DMS 273 (cell line): Measurements from ENCODE around the gene MAML2.

Source experiments
- DNase-seq: peaks from one replicate; lab custom pipeline; 2025; ENCODE audit not compliant: unreplicated experiment; lab: John Stamatoyannopoulos, UW

Gene MAML2

GRCh38 chr11:96318850-96319249, 24.1 kb downstream of the MAML2 start:
- no peak for DNase-seq

- DNase-seq, result no peak
Observed at GRCh38 chr11:96318399-96318798, 24.6 kb downstream of the MAML2 start.

- no peak for DNase-seq
Observed at GRCh38 chr11:96317985-96318384, 25.0 kb downstream of the MAML2 start.

GRCh38 chr11:96317571-96317970, 25.4 kb downstream of the MAML2 start:
- peak; percentile 18 for DNase-seq

GRCh38 chr11:96316869-96317268, 26.1 kb downstream of the MAML2 start:
- DNase-seq, result no peak

GRCh38 chr11:96315476-96315875, 27.5 kb downstream of the MAML2 start:
- no peak for DNase-seq

- no peak for DNase-seq
Observed at GRCh38 chr11:96314326-96315020, 28.5 kb downstream of the MAML2 start.

- peak; percentile 22 for DNase-seq
Observed at GRCh38 chr11:96313163-96313562, 29.8 kb downstream of the MAML2 start.

GRCh38 chr11:96311120-96311568, 31.9 kb downstream of the MAML2 start:
- peak; percentile 16 for DNase-seq

GRCh38 chr11:96310236-96310635, 32.8 kb downstream of the MAML2 start:
- DNase-seq, result no peak

- no peak for DNase-seq
Observed at GRCh38 chr11:96309643-96310017, 33.4 kb downstream of the MAML2 start.

- no peak for DNase-seq
Observed at GRCh38 chr11:96309016-96309642, 33.9 kb downstream of the MAML2 start.

GRCh38 chr11:96307776-96308140, 35.2 kb downstream of the MAML2 start:
- DNase-seq, result peak; percentile 50

GRCh38 chr11:96306933-96307775, 35.8 kb downstream of the MAML2 start:
- peak; percentile 96 for DNase-seq

- DNase-seq, result no peak
Observed at GRCh38 chr11:96306600-96306932, 36.4 kb downstream of the MAML2 start.

- no peak for DNase-seq
Observed at GRCh38 chr11:96306071-96306470, 36.9 kb downstream of the MAML2 start.

GRCh38 chr11:96303980-96304379, 39.0 kb downstream of the MAML2 start:
- DNase-seq, result no peak

GRCh38 chr11:96303064-96303463, 39.9 kb downstream of the MAML2 start:
- DNase-seq, result no peak

- DNase-seq, result no peak
Observed at GRCh38 chr11:96301818-96302217, 41.2 kb downstream of the MAML2 start.

GRCh38 chr11:96299155-96299888, 43.7 kb downstream of the MAML2 start:
- no peak for DNase-seq

- DNase-seq, result no peak
Observed at GRCh38 chr11:96295369-96295768, 47.6 kb downstream of the MAML2 start.
